Muscle of back (tissue), 11 donors: Measurements from ENCODE around the gene EIF5A2. TPM values are rescaled to one million over a fixed set of nuclear protein-coding genes. Genes with fewer than 3 reads are reported as not detected.

ENCODE experiments used
- DNase-seq, 3 donors: peaks; one replicate each; pipeline versions ENCODE4 v3.0.0 to v3.0.0-alpha.2; 2013
- polyA plus RNA-seq, 10 donors: library from polyadenylated mRNA; unstranded; fragments of 120-200 nt; gene quantifications; one replicate each; pipeline ENCODE4 v1.2.1, GENCODE V29; 2013; ENCODE audit not compliant: insufficient read length in 10 of 10

Gene EIF5A2
- polyA plus RNA-seq, 10 donors: 3.8 to 6.7 (median 4.8) TPM

GRCh38 chr3:170858599-170858998 is 49.8 kb downstream of the EIF5A2 start:
- DNase-seq: no peak

GRCh38 chr3:170852324-170852723 is 56.1 kb downstream of the EIF5A2 start:
- no peak for DNase-seq

GRCh38 chr3:170848292-170848917 is 60.0 kb downstream of the EIF5A2 start:
- DNase-seq: peak in 2 of 3 donors; percentile 18 to 20

- DNase-seq: no peak
These were observed 64.1 kb downstream of the EIF5A2 start for GRCh38 chr3:170844377-170844776.

- DNase-seq: no peak
These were observed 68.1 kb downstream of the EIF5A2 start for GRCh38 chr3:170840291-170840859.

GRCh38 chr3:170839518-170840100 is 68.8 kb downstream of the EIF5A2 start:
- no peak for DNase-seq

Other genes with a start within 250 kb of the EIF5A2 start
- 10 to 100 TPM; 61.3 to 75.7 (median 69.7) TPM for gene RPL22L1, start 38.4 kb downstream of the EIF5A2 start, polyA plus RNA-seq
- gene SLC2A2, start 118.1 kb upstream of the EIF5A2 start, polyA plus RNA-seq: under 1 TPM in 2 of 10 donors, not detected in 8; 0.10 to 0.52 TPM